ENCODE measurements around the gene TNFAIP8L2.

- TF ChIP-seq, protein P1, sequence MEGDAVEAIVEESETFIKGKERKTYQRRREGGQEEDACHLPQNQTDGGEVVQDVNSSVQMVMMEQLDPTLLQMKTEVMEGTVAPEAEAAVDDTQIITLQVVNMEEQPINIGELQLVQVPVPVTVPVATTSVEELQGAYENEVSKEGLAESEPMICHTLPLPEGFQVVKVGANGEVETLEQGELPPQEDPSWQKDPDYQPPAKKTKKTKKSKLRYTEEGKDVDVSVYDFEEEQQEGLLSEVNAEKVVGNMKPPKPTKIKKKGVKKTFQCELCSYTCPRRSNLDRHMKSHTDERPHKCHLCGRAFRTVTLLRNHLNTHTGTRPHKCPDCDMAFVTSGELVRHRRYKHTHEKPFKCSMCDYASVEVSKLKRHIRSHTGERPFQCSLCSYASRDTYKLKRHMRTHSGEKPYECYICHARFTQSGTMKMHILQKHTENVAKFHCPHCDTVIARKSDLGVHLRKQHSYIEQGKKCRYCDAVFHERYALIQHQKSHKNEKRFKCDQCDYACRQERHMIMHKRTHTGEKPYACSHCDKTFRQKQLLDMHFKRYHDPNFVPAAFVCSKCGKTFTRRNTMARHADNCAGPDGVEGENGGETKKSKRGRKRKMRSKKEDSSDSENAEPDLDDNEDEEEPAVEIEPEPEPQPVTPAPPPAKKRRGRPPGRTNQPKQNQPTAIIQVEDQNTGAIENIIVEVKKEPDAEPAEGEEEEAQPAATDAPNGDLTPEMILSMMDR (IDR thresholded peaks at IDR 0.05), result no peak
- TF ChIP-seq POLR2A (IDR thresholded peaks at IDR 0.05), result no peak
Measured at GRCh38 chr1:151147665-151148064, 8.8 kb upstream of the TNFAIP8L2 start.

Measured in adrenal gland (tissue), 5 donors.